ENCODE data around the gene TRPM3. TPM values are rescaled to one million over a fixed set of nuclear protein-coding genes. Genes with fewer than 3 reads are reported as not detected.

Gene TRPM3
- total RNA-seq, 1 donor from 2014 or later: 0.35 TPM

DNA sequence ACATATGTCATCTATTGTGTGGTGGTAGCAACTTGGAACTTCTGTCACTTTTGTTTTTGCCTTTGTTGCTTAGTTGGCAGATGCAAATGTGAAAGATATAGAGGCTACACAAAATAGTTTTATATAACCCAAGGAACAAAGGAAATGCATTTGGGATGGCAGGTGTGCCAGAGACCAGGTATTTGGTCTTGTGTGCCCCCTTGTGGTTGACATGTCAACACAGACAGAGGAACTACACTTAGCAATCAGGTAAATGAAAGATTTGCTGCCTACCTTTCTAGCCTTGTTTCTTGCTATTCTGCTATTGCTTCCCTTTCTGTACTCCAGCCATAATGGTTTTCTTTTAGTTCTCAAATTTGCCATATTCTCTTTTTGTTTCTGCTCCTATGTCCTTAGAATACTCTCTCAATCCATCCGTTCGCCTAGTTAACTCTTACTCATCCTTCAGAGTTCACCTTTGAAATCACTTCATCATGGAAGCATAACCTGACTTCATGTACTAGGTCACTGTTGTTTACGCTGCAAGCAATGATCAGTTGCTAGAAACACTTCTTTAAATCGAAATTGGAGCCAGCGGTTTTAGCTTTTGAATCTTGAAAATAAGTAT, 119.5 kb downstream of the TRPM3 start:
- intact Hi-C loops (cut with DNase I): no loop called here
- ATAC-seq (peak; percentile 82), DNase-seq (no peak)
- Histone ChIP-seq H3K4me1 (no peaks in the 10 kb centered on the region), H3K36me3 (no peaks in the 10 kb centered on the region), H3K4me3 (no peak overlapping the region), H3K27me3 (no peaks in the 10 kb centered on the region), H3K9me3 (peaks cover 10% of the 10 kb centered on the region), H3K27ac (no peak overlapping the region)
- TF ChIP-seq, protein P1, sequence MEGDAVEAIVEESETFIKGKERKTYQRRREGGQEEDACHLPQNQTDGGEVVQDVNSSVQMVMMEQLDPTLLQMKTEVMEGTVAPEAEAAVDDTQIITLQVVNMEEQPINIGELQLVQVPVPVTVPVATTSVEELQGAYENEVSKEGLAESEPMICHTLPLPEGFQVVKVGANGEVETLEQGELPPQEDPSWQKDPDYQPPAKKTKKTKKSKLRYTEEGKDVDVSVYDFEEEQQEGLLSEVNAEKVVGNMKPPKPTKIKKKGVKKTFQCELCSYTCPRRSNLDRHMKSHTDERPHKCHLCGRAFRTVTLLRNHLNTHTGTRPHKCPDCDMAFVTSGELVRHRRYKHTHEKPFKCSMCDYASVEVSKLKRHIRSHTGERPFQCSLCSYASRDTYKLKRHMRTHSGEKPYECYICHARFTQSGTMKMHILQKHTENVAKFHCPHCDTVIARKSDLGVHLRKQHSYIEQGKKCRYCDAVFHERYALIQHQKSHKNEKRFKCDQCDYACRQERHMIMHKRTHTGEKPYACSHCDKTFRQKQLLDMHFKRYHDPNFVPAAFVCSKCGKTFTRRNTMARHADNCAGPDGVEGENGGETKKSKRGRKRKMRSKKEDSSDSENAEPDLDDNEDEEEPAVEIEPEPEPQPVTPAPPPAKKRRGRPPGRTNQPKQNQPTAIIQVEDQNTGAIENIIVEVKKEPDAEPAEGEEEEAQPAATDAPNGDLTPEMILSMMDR (IDR thresholded peaks at IDR 0.05): peak; percentile 47

DNA sequence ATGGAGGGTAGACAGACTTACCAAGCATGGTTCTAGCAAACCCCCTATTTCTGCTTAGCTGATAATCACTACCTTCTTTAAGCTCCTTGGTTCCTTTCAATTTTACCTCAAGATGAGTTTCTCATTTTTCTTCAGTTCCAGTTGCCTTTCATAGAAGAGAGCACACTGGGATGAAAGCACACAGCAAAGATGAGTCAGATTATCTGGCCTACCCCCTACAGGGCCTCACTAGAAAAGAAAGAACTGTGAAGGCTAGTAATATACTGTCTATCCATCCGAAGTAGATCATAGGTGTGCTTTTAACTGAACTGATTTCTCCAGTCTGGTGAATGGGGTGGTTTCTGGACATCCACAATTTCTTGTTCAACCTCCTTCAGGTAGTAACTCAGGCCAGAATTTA, 122.5 kb downstream of the TRPM3 start:
- TF ChIP-seq, protein P1 (IDR thresholded peaks at IDR 0.05): no peak
- intact Hi-C loops (cut with DNase I): no loop called here
- no peaks in the 10 kb centered on the region for H3K4me1 ChIP-seq
- ATAC-seq (no peak), DNase-seq (no peak)
- no peaks in the 10 kb centered on the region for H3K27me3 ChIP-seq
- H3K9me3 ChIP-seq: no peaks in the 10 kb centered on the region
- no peak overlapping the region for H3K4me3 ChIP-seq
- H3K36me3 ChIP-seq: no peaks in the 10 kb centered on the region
- H3K27ac ChIP-seq: no peak overlapping the region

DNA sequence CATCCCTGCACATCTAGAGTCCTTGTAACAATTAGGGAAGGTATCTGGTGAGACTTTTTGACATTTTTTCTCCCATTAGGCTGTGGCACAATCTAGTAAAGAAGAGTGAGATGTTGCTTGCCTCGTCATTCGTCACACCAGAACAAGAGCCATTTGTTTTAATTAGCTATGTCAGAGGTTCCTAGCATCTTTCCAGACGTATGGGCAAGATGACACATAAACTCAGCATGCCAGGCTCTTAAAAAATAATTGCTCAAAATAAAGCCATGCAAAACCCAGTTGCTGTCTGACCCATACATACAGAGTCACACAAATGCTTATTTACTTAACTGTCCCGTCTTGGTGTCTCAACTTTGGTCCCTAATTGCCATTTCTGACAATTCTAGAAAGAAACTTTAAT, 125.9 kb downstream of the TRPM3 start:
- ATAC-seq (no peak), DNase-seq (no peak)
- Histone ChIP-seq H3K4me3 (no peak overlapping the region), H3K27ac (no peak overlapping the region), H3K27me3 (no peaks in the 10 kb centered on the region), H3K9me3 (no peaks in the 10 kb centered on the region), H3K4me1 (no peaks in the 10 kb centered on the region), H3K36me3 (no peaks in the 10 kb centered on the region)
- TF ChIP-seq, protein P1 (IDR thresholded peaks at IDR 0.05): no peak
- intact Hi-C loops (cut with DNase I): no loop called here

DNA sequence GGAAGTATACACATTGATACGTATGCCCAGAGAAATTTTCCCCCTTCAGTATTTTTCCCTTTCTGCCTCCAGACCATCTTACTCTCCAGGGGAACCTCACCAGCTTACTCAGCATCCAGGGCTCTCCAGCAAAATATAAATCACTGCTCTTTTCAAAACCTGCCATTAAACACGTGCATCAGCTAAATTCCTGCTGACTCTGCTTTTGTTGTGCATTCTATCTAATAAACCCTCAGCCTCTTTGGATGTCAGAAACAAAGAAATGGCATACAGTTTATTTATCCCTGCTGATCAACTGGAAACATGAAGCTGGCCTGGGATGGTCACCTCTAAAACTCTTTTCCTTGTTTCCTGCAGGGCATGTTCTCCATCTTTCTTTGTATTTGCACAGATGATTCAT, 126.8 kb downstream of the TRPM3 start:
- ATAC-seq: no peak
- H3K27ac ChIP-seq: no peak overlapping the region
- H3K27me3 ChIP-seq: no peaks in the 10 kb centered on the region
- no peaks in the 10 kb centered on the region for H3K4me1 ChIP-seq
- no peaks in the 10 kb centered on the region for H3K36me3 ChIP-seq
- no peak for DNase-seq
- TF ChIP-seq, protein P1 (IDR thresholded peaks at IDR 0.05): no peak
- H3K9me3 ChIP-seq: no peaks in the 10 kb centered on the region
- H3K4me3 ChIP-seq: no peak overlapping the region
- intact Hi-C loops (cut with DNase I): no loop called here

DNA sequence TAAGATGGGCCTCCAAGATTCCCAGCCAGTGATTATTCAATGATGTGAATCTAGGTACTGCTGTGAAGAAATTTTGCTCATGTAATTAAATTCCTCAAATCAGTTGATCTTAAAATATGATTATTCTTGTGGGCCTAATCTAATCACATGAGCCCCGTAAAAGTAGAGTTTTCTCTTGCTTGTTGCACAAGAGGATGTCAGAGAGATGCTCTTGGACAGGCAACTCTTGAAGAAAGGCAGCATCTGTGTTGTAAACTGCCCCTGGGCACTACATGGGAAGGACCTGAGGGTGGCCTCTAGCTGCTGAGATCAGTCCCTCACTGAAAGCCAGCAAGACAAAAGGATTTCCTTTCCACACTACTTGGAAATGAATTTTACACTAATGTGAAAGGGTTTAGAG, 132.9 kb downstream of the TRPM3 start:
- Histone ChIP-seq H3K36me3 (no peaks in the 10 kb centered on the region), H3K9me3 (no peaks in the 10 kb centered on the region), H3K4me1 (no peaks in the 10 kb centered on the region), H3K27me3 (no peaks in the 10 kb centered on the region), H3K27ac (no peak overlapping the region), H3K4me3 (no peak overlapping the region)
- intact Hi-C loops (cut with DNase I): no loop called here
- TF ChIP-seq, protein P1 (IDR thresholded peaks at IDR 0.05): no peak
- DNase-seq: no peak
- ATAC-seq: no peak

DNA sequence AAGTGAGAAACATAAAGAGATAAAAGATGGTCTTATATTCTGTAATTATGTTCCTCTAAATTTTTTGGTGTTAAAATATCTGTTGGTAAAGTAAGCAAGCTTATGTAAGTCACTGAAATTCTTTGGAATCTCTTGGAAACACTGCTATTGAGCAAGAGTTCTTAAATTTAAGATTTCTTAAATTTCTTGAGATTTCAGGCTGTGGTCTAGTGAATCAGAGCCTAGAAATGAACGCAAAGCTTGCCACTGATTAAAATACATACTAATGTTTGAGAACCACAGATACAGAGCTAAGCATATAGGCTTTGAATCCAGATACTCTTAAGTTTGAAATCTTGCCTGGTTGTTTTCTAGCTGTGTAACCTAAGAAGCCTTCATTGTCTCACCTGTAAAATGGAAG, 133.4 kb downstream of the TRPM3 start:
- no peaks in the 10 kb centered on the region for H3K36me3 ChIP-seq
- DNase-seq (no peak), ATAC-seq (no peak)
- no peak overlapping the region for H3K4me3 ChIP-seq
- no peaks in the 10 kb centered on the region for H3K4me1 ChIP-seq
- intact Hi-C loops (cut with DNase I): no loop called here
- no peak overlapping the region for H3K27ac ChIP-seq
- no peaks in the 10 kb centered on the region for H3K9me3 ChIP-seq
- TF ChIP-seq, protein P1 (IDR thresholded peaks at IDR 0.05): no peak
- no peaks in the 10 kb centered on the region for H3K27me3 ChIP-seq

Measured in upper lobe of right lung (tissue), 1 donor.